Type B pancreatic cell (in vitro differentiated cells): Measurements from ENCODE around the gene FURIN. TPM values are rescaled to one million over a fixed set of nuclear protein-coding genes. Genes with fewer than 3 reads are reported as not detected.
"Not testable (repeated sequence)": the region's sequence is repeated elsewhere in the genome, so short reads cannot be mapped to it uniquely, and the experiment has no call there.

Source experiments
- DNase-seq: peaks from one replicate; pipeline ENCODE4 v3.0.0; 2021; ENCODE audit warnings: mixed read lengths; ENCODE audit not compliant: unreplicated experiment; ENCODE audit errors: extremely low spot score
- H3K27ac Mint-ChIP-seq: 2 replicates; pipeline ENCODE4 v1.8.0; 2021; ENCODE audit warnings: mild to moderate bottlenecking, mixed read lengths
- H3K27me3 Mint-ChIP-seq: 2 replicates; pipeline ENCODE4 v1.8.0; 2021; ENCODE audit warnings: mixed read lengths
- H3K36me3 Mint-ChIP-seq: 2 replicates; pipeline ENCODE4 v1.8.0; 2021; ENCODE audit warnings: mixed read lengths
- H3K4me1 Mint-ChIP-seq: one replicate; pipeline ENCODE4 v1.8.0; 2021; ENCODE audit warnings: mixed read lengths; ENCODE audit not compliant: unreplicated experiment
- H3K4me3 Mint-ChIP-seq: 2 replicates; pipeline ENCODE4 v1.8.0; 2021; ENCODE audit warnings: mild to moderate bottlenecking, mixed read lengths
- H3K9me3 Mint-ChIP-seq: 2 replicates; pipeline ENCODE4 v1.8.0; 2021; ENCODE audit warnings: mixed read lengths
- total RNA-seq: library from RNA; stranded (reverse); gene quantifications from 2 replicates; pipeline ENCODE4 v1.2.1, GENCODE V29; 2021; ENCODE audit warnings: low replicate concordance
- TF ChIP-seq, protein P1 (sequence below): fragments of 200-600 bp; sonication (generic); conservative IDR thresholded peaks from 2 replicates; pipeline ENCODE4 v1.5.0; 2021; ENCODE audit warnings: antibody characterized with exemption, mild to moderate bottlenecking

Gene FURIN
- total RNA-seq, 1 donor from 2014 or later, result 37.7 TPM

- Mint-ChIP-seq H3K4me1 (peaks cover 11% of the 10 kb centered on the region), H3K27me3 (peaks cover 2% of the 10 kb centered on the region), H3K4me3 (no peak overlapping the region), H3K27ac (no peak overlapping the region), H3K36me3 (no peaks in the 10 kb centered on the region), H3K9me3 (peaks cover 3% of the 10 kb centered on the region)
- DNase-seq, result no peak
- TF ChIP-seq, protein P1, sequence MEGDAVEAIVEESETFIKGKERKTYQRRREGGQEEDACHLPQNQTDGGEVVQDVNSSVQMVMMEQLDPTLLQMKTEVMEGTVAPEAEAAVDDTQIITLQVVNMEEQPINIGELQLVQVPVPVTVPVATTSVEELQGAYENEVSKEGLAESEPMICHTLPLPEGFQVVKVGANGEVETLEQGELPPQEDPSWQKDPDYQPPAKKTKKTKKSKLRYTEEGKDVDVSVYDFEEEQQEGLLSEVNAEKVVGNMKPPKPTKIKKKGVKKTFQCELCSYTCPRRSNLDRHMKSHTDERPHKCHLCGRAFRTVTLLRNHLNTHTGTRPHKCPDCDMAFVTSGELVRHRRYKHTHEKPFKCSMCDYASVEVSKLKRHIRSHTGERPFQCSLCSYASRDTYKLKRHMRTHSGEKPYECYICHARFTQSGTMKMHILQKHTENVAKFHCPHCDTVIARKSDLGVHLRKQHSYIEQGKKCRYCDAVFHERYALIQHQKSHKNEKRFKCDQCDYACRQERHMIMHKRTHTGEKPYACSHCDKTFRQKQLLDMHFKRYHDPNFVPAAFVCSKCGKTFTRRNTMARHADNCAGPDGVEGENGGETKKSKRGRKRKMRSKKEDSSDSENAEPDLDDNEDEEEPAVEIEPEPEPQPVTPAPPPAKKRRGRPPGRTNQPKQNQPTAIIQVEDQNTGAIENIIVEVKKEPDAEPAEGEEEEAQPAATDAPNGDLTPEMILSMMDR, result no peak
Measured at GRCh38 chr15:90823455-90823974, 44.9 kb upstream of the FURIN start.

GRCh38 chr15:90825115-90825899, 43.1 kb upstream of the FURIN start:
- not testable (repeated sequence) for H3K27me3 Mint-ChIP-seq, H3K36me3 Mint-ChIP-seq, DNase-seq, H3K9me3 Mint-ChIP-seq, H3K4me3 Mint-ChIP-seq, H3K27ac Mint-ChIP-seq
- peaks cover 11% of the 10 kb centered on the region for H3K4me1 Mint-ChIP-seq

- H3K36me3 Mint-ChIP-seq, H3K27me3 Mint-ChIP-seq, DNase-seq, H3K9me3 Mint-ChIP-seq, H3K4me3 Mint-ChIP-seq, H3K27ac Mint-ChIP-seq: not testable (repeated sequence)
- H3K4me1 Mint-ChIP-seq, result peaks cover 11% of the 10 kb centered on the region
Measured at GRCh38 chr15:90826206-90826885, 42.0 kb upstream of the FURIN start.

GRCh38 chr15:90826886-90827435, 41.4 kb upstream of the FURIN start:
- H3K4me3 Mint-ChIP-seq, result no peak overlapping the region
- H3K9me3 Mint-ChIP-seq, result peaks cover 3% of the 10 kb centered on the region
- peaks cover 2% of the 10 kb centered on the region for H3K27me3 Mint-ChIP-seq
- DNase-seq, result no peak
- no peak overlapping the region for H3K27ac Mint-ChIP-seq
- TF ChIP-seq, protein P1, result no peak
- H3K36me3 Mint-ChIP-seq, result no peaks in the 10 kb centered on the region
- H3K4me1 Mint-ChIP-seq, result peaks cover 11% of the 10 kb centered on the region

DNA sequence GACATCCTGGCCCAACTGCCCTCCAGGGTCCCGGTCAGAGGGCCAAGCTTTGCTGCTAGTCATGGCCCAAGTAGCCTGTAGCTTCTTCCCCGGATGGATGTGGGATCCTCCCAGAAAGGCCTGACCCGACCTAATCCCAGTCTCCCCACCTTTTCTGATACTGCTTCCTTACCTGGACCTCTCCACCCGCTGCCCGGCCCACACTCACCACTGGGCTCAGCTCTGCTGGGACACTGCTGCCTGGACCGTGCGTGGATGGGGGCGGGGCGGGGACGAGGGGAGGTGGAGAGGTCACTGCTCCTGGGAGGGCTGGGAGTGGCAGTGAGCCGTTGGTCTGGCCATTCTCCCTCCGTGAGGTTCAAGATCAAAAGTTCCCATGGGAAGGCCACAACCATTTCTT, 40.3 kb upstream of the FURIN start:
- no peak for DNase-seq
- no peaks in the 10 kb centered on the region for H3K27me3 Mint-ChIP-seq
- no peak overlapping the region for H3K27ac Mint-ChIP-seq
- peaks cover 3% of the 10 kb centered on the region for H3K9me3 Mint-ChIP-seq
- TF ChIP-seq, protein P1, result no peak
- H3K4me1 Mint-ChIP-seq, result peaks cover 6% of the 10 kb centered on the region
- no peaks in the 10 kb centered on the region for H3K36me3 Mint-ChIP-seq
- H3K4me3 Mint-ChIP-seq, result no peak overlapping the region

GRCh38 chr15:90829126-90829525, 39.3 kb upstream of the FURIN start:
- TF ChIP-seq, protein P1, result no peak
- Mint-ChIP-seq H3K9me3 (peaks cover 3% of the 10 kb centered on the region), H3K27ac (no peak overlapping the region), H3K36me3 (no peaks in the 10 kb centered on the region), H3K4me1 (peaks cover 5% of the 10 kb centered on the region), H3K4me3 (no peak overlapping the region), H3K27me3 (no peaks in the 10 kb centered on the region)
- no peak for DNase-seq
